Panc1 (cell line): Measurements from ENCODE around the gene TST.

Experiments used
- POLR2AphosphoS5 ChIP-seq: IDR thresholded peaks from 2 replicates; pipeline ENCODE4 v1.6.1; 2012; ENCODE audit warnings: mild to moderate bottlenecking, low read depth, low read length, moderate library complexity
- REST ChIP-seq, 2 experiments: IDR thresholded peaks; 2 replicates each; pipeline ENCODE4 v1.6.1; 2011 to 2012; ENCODE audit warnings: low read depth in 2 of 2, control low read depth in 1 of 2, low read length in 1 of 2, mild to moderate bottlenecking in 1 of 2, moderate library complexity in 1 of 2; ENCODE audit not compliant: insufficient read depth in 1 of 2
- SIN3A ChIP-seq: IDR thresholded peaks from 2 replicates; pipeline ENCODE4 v1.6.1; 2012; ENCODE audit warnings: low read depth, mild to moderate bottlenecking, low read length, moderate library complexity, borderline replicate concordance; ENCODE audit not compliant: insufficient read depth
- TF ChIP-seq, protein P1 (sequence below): fragments of 450-650 bp; IDR thresholded peaks from 2 replicates; pipeline ENCODE4 v1.5.1; 2017; ENCODE audit warnings: mild to moderate bottlenecking

GRCh38 chr22:37026325-37026724 is 7.1 kb upstream of the TST start:
- TF ChIP-seq, protein P1, sequence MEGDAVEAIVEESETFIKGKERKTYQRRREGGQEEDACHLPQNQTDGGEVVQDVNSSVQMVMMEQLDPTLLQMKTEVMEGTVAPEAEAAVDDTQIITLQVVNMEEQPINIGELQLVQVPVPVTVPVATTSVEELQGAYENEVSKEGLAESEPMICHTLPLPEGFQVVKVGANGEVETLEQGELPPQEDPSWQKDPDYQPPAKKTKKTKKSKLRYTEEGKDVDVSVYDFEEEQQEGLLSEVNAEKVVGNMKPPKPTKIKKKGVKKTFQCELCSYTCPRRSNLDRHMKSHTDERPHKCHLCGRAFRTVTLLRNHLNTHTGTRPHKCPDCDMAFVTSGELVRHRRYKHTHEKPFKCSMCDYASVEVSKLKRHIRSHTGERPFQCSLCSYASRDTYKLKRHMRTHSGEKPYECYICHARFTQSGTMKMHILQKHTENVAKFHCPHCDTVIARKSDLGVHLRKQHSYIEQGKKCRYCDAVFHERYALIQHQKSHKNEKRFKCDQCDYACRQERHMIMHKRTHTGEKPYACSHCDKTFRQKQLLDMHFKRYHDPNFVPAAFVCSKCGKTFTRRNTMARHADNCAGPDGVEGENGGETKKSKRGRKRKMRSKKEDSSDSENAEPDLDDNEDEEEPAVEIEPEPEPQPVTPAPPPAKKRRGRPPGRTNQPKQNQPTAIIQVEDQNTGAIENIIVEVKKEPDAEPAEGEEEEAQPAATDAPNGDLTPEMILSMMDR, result no peak
- TF ChIP-seq SIN3A (no peak), POLR2AphosphoS5 (no peak), REST (IDR thresholded peaks at IDR 0.05; ENCODE audit: insufficient read depth in 1 of 2, low read depth in 2 of 2, low read length in 1 of 2) (no peak)
